H1 (cell line): Measurements from ENCODE around the gene ESRP2. TPM values are rescaled to one million over a fixed set of nuclear protein-coding genes. Genes with fewer than 3 reads are reported as not detected.

Experiments
- CTCF ChIA-PET: fragments of 300-600 bp; sonication (Branson Sonifier 250); formaldehyde crosslinking; loops from one replicate; lab custom pipeline; 2021; ENCODE audit not compliant: partially characterized antibody; lab: Charles Lee
- POLR2A ChIA-PET: fragments of 300-600 bp; sonication (Branson Sonifier 250); formaldehyde crosslinking; loops from one replicate; lab custom pipeline; 2021; ENCODE audit warnings: inconsistent platforms; ENCODE audit not compliant: partially characterized antibody; lab: Charles Lee
- DNase-seq, 2 experiments: peaks; one replicate each; pipeline versions ENCODE4 v3.0.0 to v3.0.0-alpha.2; 2010 to 2022; ENCODE audit warnings: low spot score in 2 of 2, low read depth in 1 of 2, mixed read lengths in 1 of 2
- FAIRE-seq: peaks from 2 replicates; lab custom pipeline; 2011; peaks lifted over from hg19 to GRCh38; lab: Jason Lieb, UNC
- H2AFZ ChIP-seq: 2 replicates; pipeline ENCODE4 v1.8.1; 2012; ENCODE audit warnings: low read length, inconsistent platforms
- H2AK5ac ChIP-seq: 2 replicates; pipeline ENCODE4 v1.6.1; 2013; ENCODE audit warnings: low read depth, low read length
- H2BK120ac ChIP-seq: replicated peaks from 2 replicates; pipeline ENCODE3; 2013; ENCODE audit warnings: low read depth, low read length, inconsistent platforms
- H2BK12ac ChIP-seq: 2 replicates; pipeline ENCODE4 v1.6.1; 2013; ENCODE audit warnings: low read depth, low read length
- H2BK15ac ChIP-seq: 2 replicates; pipeline ENCODE4 v1.6.1; 2013; ENCODE audit warnings: low read length
- H2BK20ac ChIP-seq: 2 replicates; pipeline ENCODE4 v1.6.1; 2013; ENCODE audit warnings: low read length
- H2BK5ac ChIP-seq: 2 replicates; pipeline ENCODE4 v1.6.1; 2013; ENCODE audit warnings: low read depth, low read length
- H3K14ac ChIP-seq: 2 replicates; pipeline ENCODE4 v1.6.1; 2013; ENCODE audit warnings: inconsistent platforms; ENCODE audit not compliant: insufficient read length
- H3K18ac ChIP-seq: 2 replicates; pipeline ENCODE4 v1.6.1; 2013; ENCODE audit warnings: low read length; ENCODE audit errors: extremely low read depth
- H3K23ac ChIP-seq: 2 replicates; pipeline ENCODE4 v1.6.1; 2013; ENCODE audit warnings: inconsistent platforms; ENCODE audit not compliant: insufficient read length
- H3K23me2 ChIP-seq: 2 replicates; pipeline ENCODE4 v1.6.1; 2013; ENCODE audit warnings: low read depth, low read length
- H3K27ac ChIP-seq: 2 replicates; pipeline ENCODE4 v1.6.1; 2011; ENCODE audit warnings: low read depth, low read length, inconsistent platforms
- H3K27me3 ChIP-seq, 4 experiments: replicated peaks in 1 of 4; 1 replicate in 1 of 4; 2 replicates in 3 of 4; pipeline versions ENCODE4 v1.6.1 to v1.8.1; 2011 to 2013; ENCODE audit warnings: low read length in 3 of 4, mild to moderate bottlenecking in 3 of 4, inconsistent platforms in 2 of 4, mixed read lengths in 2 of 4, moderate library complexity in 1 of 4; ENCODE audit not compliant: control insufficient read depth in 3 of 4, insufficient read depth in 3 of 4; ENCODE audit errors: extremely low read depth in 1 of 4
- H3K36me3 ChIP-seq, 4 experiments: 2 replicates each; pipeline versions ENCODE4 v1.6.1 to v1.8.1; 2011 to 2013; ENCODE audit warnings: mild to moderate bottlenecking in 4 of 4, low read length in 3 of 4, moderate library complexity in 2 of 4, control low read depth in 1 of 4, inconsistent platforms in 1 of 4; ENCODE audit not compliant: insufficient read depth in 4 of 4, control insufficient read depth in 2 of 4
- H3K4ac ChIP-seq: replicated peaks from 2 replicates; pipeline ENCODE3; 2013; ENCODE audit warnings: low read length, low read depth, mixed read lengths, inconsistent platforms; ENCODE audit not compliant: insufficient read length
- H3K4me1 ChIP-seq, 4 experiments: replicated peaks in 1 of 4; 1 replicate in 1 of 4; 2 replicates in 3 of 4; pipeline versions ENCODE4 v1.6.1 to v1.8.1; 2011 to 2013; ENCODE audit warnings: low read length in 3 of 4, inconsistent platforms in 2 of 4, mixed read lengths in 1 of 4; ENCODE audit not compliant: insufficient read depth in 4 of 4, control insufficient read depth in 3 of 4
- H3K4me2 ChIP-seq, 2 experiments: 2 replicates each; pipeline versions ENCODE4 v1.6.1 to v1.8.1; 2011 to 2013; ENCODE audit warnings: low read depth in 2 of 2, low read length in 2 of 2, control low read depth in 1 of 2, inconsistent platforms in 1 of 2, mild to moderate bottlenecking in 1 of 2; ENCODE audit not compliant: insufficient read depth in 1 of 2
- H3K4me3 ChIP-seq, 4 experiments: fragments of 200-600, 300-600 bp in 1 of 4; sonication (generic), shearing (Covaris generic), sonication (Bioruptor Twin) in 1 of 4; 2 replicates each; pipeline versions ENCODE4 v1.5.1 to v1.8.1; 2011 to 2016; ENCODE audit warnings: low read length in 4 of 4, low read depth in 3 of 4, control low read depth in 2 of 4, inconsistent platforms in 2 of 4, mild to moderate bottlenecking in 2 of 4, mixed read lengths in 1 of 4, moderate library complexity in 1 of 4; ENCODE audit not compliant: insufficient read depth in 2 of 4; ENCODE audit errors: extremely low read depth in 1 of 4
- H3K56ac ChIP-seq: replicated peaks from 2 replicates; pipeline ENCODE3; 2013; ENCODE audit warnings: low read depth, mild to moderate bottlenecking, mixed read lengths, low read length, inconsistent platforms; ENCODE audit not compliant: insufficient read length
- H3K79me1 ChIP-seq: 2 replicates; pipeline ENCODE4 v1.6.1; 2013; ENCODE audit warnings: low read depth, low read length, control low read depth
- H3K79me2 ChIP-seq, 2 experiments: 2 replicates each; pipeline versions ENCODE4 v1.6.1 to v1.8.1; 2012 to 2013; ENCODE audit warnings: low read length in 2 of 2, mild to moderate bottlenecking in 2 of 2, inconsistent platforms in 1 of 2; ENCODE audit not compliant: insufficient read depth in 2 of 2, control insufficient read depth in 1 of 2
- H3K9ac ChIP-seq, 4 experiments: replicated peaks in 1 of 4; 1 replicate in 1 of 4; 2 replicates in 3 of 4; pipeline versions ENCODE4 v1.6.1 to v1.8.1; 2011 to 2013; ENCODE audit warnings: low read depth in 3 of 4, low read length in 3 of 4, control low read depth in 2 of 4, mild to moderate bottlenecking in 2 of 4, moderate library complexity in 2 of 4, inconsistent platforms in 1 of 4; ENCODE audit errors: extremely low read depth in 1 of 4
- H3K9me3 ChIP-seq, 2 experiments: 2 replicates each; pipeline versions ENCODE4 v1.6.1 to v1.8.1; 2012 to 2013; ENCODE audit warnings: mild to moderate bottlenecking in 2 of 2, moderate library complexity in 2 of 2, control low read depth in 1 of 2, inconsistent platforms in 1 of 2, low read depth in 1 of 2, low read length in 1 of 2, mixed read lengths in 1 of 2; ENCODE audit not compliant: insufficient read depth in 2 of 2
- H4K20me1 ChIP-seq, 2 experiments: replicated peaks in 1 of 2; 2 replicates each; pipeline versions ENCODE3 to v1.8.1; 2011 to 2013; ENCODE audit warnings: inconsistent platforms in 2 of 2, low read length in 2 of 2, mild to moderate bottlenecking in 1 of 2; ENCODE audit not compliant: insufficient read depth in 2 of 2, control insufficient read depth in 1 of 2
- H4K5ac ChIP-seq: 2 replicates; pipeline ENCODE4 v1.6.1; 2013; ENCODE audit warnings: low read length, low read depth, mixed read lengths, inconsistent platforms; ENCODE audit not compliant: insufficient read length
- H4K8ac ChIP-seq: 2 replicates; pipeline ENCODE4 v1.8.0; 2013; ENCODE audit warnings: mild to moderate bottlenecking, moderate library complexity, low read length, inconsistent platforms; ENCODE audit not compliant: insufficient read depth; ENCODE audit errors: extremely low read depth
- H4K91ac ChIP-seq: replicated peaks from 2 replicates; pipeline ENCODE3; 2013; ENCODE audit warnings: low read length, mixed read lengths, inconsistent platforms; ENCODE audit not compliant: insufficient read length
- BRCA1 ChIP-seq: IDR thresholded peaks from 2 replicates; pipeline ENCODE4 v1.6.1; 2012; ENCODE audit warnings: low read depth, low read length, improper control_type of control experiment
- EP300 ChIP-seq, 2 experiments: IDR thresholded peaks; 1 replicate in 1 of 2; 2 replicates in 1 of 2; pipeline ENCODE4 v1.6.1; 2011 to 2012; ENCODE audit warnings: low read depth in 2 of 2, low read length in 2 of 2, mild to moderate bottlenecking in 2 of 2, borderline replicate concordance in 1 of 2, inconsistent platforms in 1 of 2, moderate library complexity in 1 of 2
- HDAC2 ChIP-seq, 2 experiments: fragments of 300-600 bp in 1 of 2; sonication (generic) in 1 of 2; IDR thresholded peaks; 2 replicates each; pipeline ENCODE4 v1.6.1; 2011 to 2012; ENCODE audit warnings: low read depth in 2 of 2, low read length in 2 of 2, mild to moderate bottlenecking in 2 of 2, moderate library complexity in 2 of 2, borderline replicate concordance in 1 of 2, inconsistent platforms in 1 of 2
- KDM1A ChIP-seq: fragments of 200-600, 300-600 bp; sonication (generic); IDR thresholded peaks from 2 replicates; pipeline ENCODE4 v1.7.1; 2016; ENCODE audit warnings: mild to moderate bottlenecking, low read length, borderline replicate concordance
- MAFK ChIP-seq: IDR thresholded peaks from 2 replicates; pipeline ENCODE4 v1.6.1; 2012; ENCODE audit warnings: low read depth, mild to moderate bottlenecking, improper control_type of control experiment, low read length
- PHF8 ChIP-seq: fragments of 200-600 bp; sonication (generic); conservative IDR thresholded peaks from 2 replicates; pipeline ENCODE4 v1.7.1; 2012; ENCODE audit warnings: low read depth, mild to moderate bottlenecking, inconsistent platforms, low read length, moderate library complexity
- POU5F1 ChIP-seq: IDR thresholded peaks from 2 replicates; pipeline ENCODE4 v1.6.1; 2011; ENCODE audit warnings: low read depth, mild to moderate bottlenecking, low read length, moderate library complexity
- SIRT6 ChIP-seq: IDR thresholded peaks from one replicate; pipeline ENCODE4 v1.7.1; 2012; ENCODE audit warnings: low read length, inconsistent platforms
- TCF12 ChIP-seq: IDR thresholded peaks from 2 replicates; pipeline ENCODE4 v1.6.1; 2011; ENCODE audit warnings: low read depth, mild to moderate bottlenecking, low read length
- WGBS, 2 experiments: shearing (Covaris generic) in 1 of 2; methylation state at CpG; one replicate each; pipeline versions ENCODE4 v1.1.6 to v1.1.7; 2013 to 2015; ENCODE audit warnings: low lambda C conversion rate in 2 of 2, mixed read lengths in 2 of 2, inconsistent platforms in 1 of 2, low coverage in 1 of 2, missing lambda C conversion rate in 1 of 2; ENCODE audit not compliant: insufficient replicate concordance in 2 of 2, insufficient coverage in 1 of 2, insufficient read length in 1 of 2; ENCODE audit errors: extremely low coverage in 1 of 2, missing lambda C conversion rate in 1 of 2; 5-methylcytosine and 5-hydroxymethylcytosine counted together
- polyA plus RNA-seq, 7 experiments: library from polyadenylated mRNA; depleted of rRNA in 3 of 7; stranded (reverse) in 5 of 7; unstranded in 2 of 7; fragments of >200 nt in 5 of 7; fragments of 200-250 nt in 2 of 7; gene quantifications; 1 replicate in 5 of 7; 2 replicates in 1 of 7; 4 replicates in 1 of 7; pipeline versions ENCODE4 v1.2.1 to v1.2.3, GENCODE V29; 2011 to 2013; ENCODE audit warnings: missing spikeins in 2 of 7, mixed read lengths in 2 of 7
- total RNA-seq: library from RNA; stranded (reverse); fragmentation: NEBNext Ultra II Directional; extraction: Animal tissue kit (Norgen Biotek cat#: 25700); gene quantifications from 2 replicates; pipeline ENCODE4 v1.2.1, GENCODE V29; 2021
- TF ChIP-seq, protein P1 (sequence below): IDR thresholded peaks from 2 replicates; pipeline ENCODE4 v1.6.1; 2011; ENCODE audit warnings: low read length, improper control_type of control experiment

The ESRP2 gene
- total and polyA plus RNA-seq, 2 of the 8 experiments (the other 6 are each of a cell fraction or from before 2014, with no cell fraction given) = 35.1 to 45.8 TPM

DNA sequence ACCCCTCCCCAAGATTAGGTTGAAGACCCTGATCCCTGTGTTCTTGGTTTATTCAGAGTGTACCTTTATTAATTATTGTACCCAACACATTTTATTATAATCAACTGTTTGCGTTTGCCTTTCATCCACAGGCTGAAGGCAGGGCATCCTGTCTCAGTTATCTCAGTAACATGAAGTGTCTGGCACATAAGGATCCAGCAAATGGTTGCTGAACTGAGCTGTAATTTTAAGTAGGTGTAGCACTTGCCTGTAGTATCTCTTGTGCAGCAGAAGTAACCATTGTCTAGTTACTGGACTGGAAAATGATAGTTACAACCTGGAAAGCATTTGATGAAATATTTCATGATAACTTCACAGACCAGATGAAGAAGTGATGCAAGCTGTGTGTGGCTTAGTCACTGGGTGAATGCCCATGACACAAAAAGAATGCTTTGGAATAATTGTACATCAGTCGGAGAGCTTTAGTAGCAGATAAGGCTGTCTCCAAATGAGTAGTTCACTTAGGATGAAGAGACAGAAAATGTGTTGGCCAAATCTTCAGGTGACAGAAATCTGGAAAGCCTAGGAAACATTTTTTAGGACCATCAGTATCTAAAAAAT lies 56.6 kb downstream of the ESRP2 start:
- Histone ChIP-seq H3K9ac (no peak overlapping the region), H2BK20ac (no peak overlapping the region), H3K23ac (no peak overlapping the region), H3K9me3 (no peaks in the 10 kb centered on the region), H3K56ac (no peak overlapping the region), H3K23me2 (no peaks in the 10 kb centered on the region; the same call in 1 of the 2 replicates), H3K79me1 (no peaks in the 10 kb centered on the region), H4K91ac (no peak overlapping the region), H4K20me1 (peaks cover 0 to 2% of the 10 kb centered on the region in 2 experiments), H3K79me2 (no peaks in the 10 kb centered on the region), H2BK120ac (no peak overlapping the region), H2AK5ac (no peak overlapping the region), H3K4me2 (no peak overlapping the region), H2AFZ (no peak overlapping the region), H3K4me1 (no peaks in the 10 kb centered on the region), H3K36me3 (peaks cover 3 to 10% (median 5%) of the 10 kb centered on the region in 4 experiments; a peak in 5 of 8 replicates), H3K4me3 (no peak overlapping the region), H4K5ac (no peak overlapping the region), H3K18ac (no peak overlapping the region), H2BK15ac (no peak overlapping the region), H4K8ac (no peak overlapping the region), H3K4ac (no peak overlapping the region), H2BK5ac (no peak overlapping the region), H3K27me3 (no peaks in the 10 kb centered on the region), H3K14ac (no peak overlapping the region), H3K27ac (no peak overlapping the region), H2BK12ac (no peak overlapping the region)
- CTCF ChIA-PET = interaction anchor here (0.6 to 1.5 kb wide), 8 partner anchors 12 to 498 kb away, joined by 3 to 5 read pairs (median 3); partner anchors contain the start of gene NFATC3
- no peak for TF ChIP-seq BRCA1
- no peak for TF ChIP-seq POU5F1
- no peak for TF ChIP-seq SIRT6
- no peak for TF ChIP-seq PHF8
- TF ChIP-seq EP300 (IDR thresholded peaks at IDR 0.05; ENCODE audit: borderline replicate concordance in 1 of 2, low read depth in 2 of 2, low read length in 2 of 2) = no peak
- no peak for TF ChIP-seq MAFK
- no peak for TF ChIP-seq TCF12
- TF ChIP-seq KDM1A = no peak
- no peak for TF ChIP-seq HDAC2 (IDR thresholded peaks at IDR 0.05; ENCODE audit: borderline replicate concordance in 1 of 2, low read depth in 2 of 2, low read length in 2 of 2)
- TF ChIP-seq, protein P1, sequence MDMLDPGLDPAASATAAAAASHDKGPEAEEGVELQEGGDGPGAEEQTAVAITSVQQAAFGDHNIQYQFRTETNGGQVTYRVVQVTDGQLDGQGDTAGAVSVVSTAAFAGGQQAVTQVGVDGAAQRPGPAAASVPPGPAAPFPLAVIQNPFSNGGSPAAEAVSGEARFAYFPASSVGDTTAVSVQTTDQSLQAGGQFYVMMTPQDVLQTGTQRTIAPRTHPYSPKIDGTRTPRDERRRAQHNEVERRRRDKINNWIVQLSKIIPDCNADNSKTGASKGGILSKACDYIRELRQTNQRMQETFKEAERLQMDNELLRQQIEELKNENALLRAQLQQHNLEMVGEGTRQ = no peak
- 89% methylated on average over 2 of the region's 2 CpGs; no CpG with 5 or more reads in 1 of the 2 experiments for WGBS, 2 experiments
- POLR2A ChIA-PET = interaction anchor here (0.7 kb wide), 1 partner anchor 56 kb away, joined by 3 read pairs; no protein-coding TSS in a partner anchor
- no peak for DNase-seq
- FAIRE-seq = no peak
